ENCODE data around the gene B3GNT8.
"Not testable (repeated sequence)": the region's sequence is repeated elsewhere in the genome, so short reads cannot be mapped to it uniquely, and the experiment has no call there.

The B3GNT8 gene

GRCh38 chr19:41435936-41436673 is 8.9 kb upstream of the B3GNT8 start:
- DNase-seq, result no peak

GRCh38 chr19:41435376-41435775 is 8.2 kb upstream of the B3GNT8 start:
- DNase-seq, result not testable (repeated sequence)

- DNase-seq, result peak; percentile 33
Measured at GRCh38 chr19:41434450-41434849, 7.3 kb upstream of the B3GNT8 start.

- DNase-seq, result no peak
Measured at GRCh38 chr19:41433171-41433570, 6.0 kb upstream of the B3GNT8 start.

GRCh38 chr19:41431426-41432386 is 4.5 kb upstream of the B3GNT8 start:
- peak; percentile 81 for DNase-seq

- DNase-seq, result no peak
Measured at GRCh38 chr19:41430922-41431321, 3.7 kb upstream of the B3GNT8 start.

- no peak for DNase-seq
Measured at GRCh38 chr19:41428481-41428859, 1.3 kb upstream of the B3GNT8 start.

- peak; percentile 75 for DNase-seq
Measured at GRCh38 chr19:41427647-41428480, 690 bp upstream of the B3GNT8 start.

- DNase-seq, result no peak
Measured at GRCh38 chr19:41426116-41426841, 895 bp downstream of the B3GNT8 start.

- no peak for DNase-seq
Measured at GRCh38 chr19:41425174-41426115, 1.7 kb downstream of the B3GNT8 start.

GRCh38 chr19:41424335-41425173 is 2.6 kb downstream of the B3GNT8 start:
- DNase-seq, result peak; percentile 63

- no peak for DNase-seq
Measured at GRCh38 chr19:41422955-41423354, 4.2 kb downstream of the B3GNT8 start.

GRCh38 chr19:41422456-41422855 is 4.7 kb downstream of the B3GNT8 start:
- no peak for DNase-seq

GRCh38 chr19:41421973-41422372 is 5.2 kb downstream of the B3GNT8 start:
- no peak for DNase-seq

- DNase-seq, result no peak
Measured at GRCh38 chr19:41421314-41421713, 5.9 kb downstream of the B3GNT8 start.

GRCh38 chr19:41420101-41420880 is 6.9 kb downstream of the B3GNT8 start:
- peak; percentile 84 for DNase-seq

- DNase-seq, result no peak
Measured at GRCh38 chr19:41416194-41416674, 10.9 kb downstream of the B3GNT8 start.

- no peak for DNase-seq
Measured at GRCh38 chr19:41415154-41415571, 12.0 kb downstream of the B3GNT8 start.

GRCh38 chr19:41414461-41414860 is 12.7 kb downstream of the B3GNT8 start:
- no peak for DNase-seq

Data from hematopoietic multipotent progenitor cell treated with erythropoietin and hydrocortisone succinate and interleukin-3 and kit ligand, for 4 days (in vitro differentiated cells).